ENCODE measurements around the gene UNC45B. TPM values are rescaled to one million over a fixed set of nuclear protein-coding genes. Genes with fewer than 3 reads are reported as not detected.

The UNC45B gene
- total RNA-seq, 4 donors from 2014 or later = 0.14 TPM; not detected in 3

DNA sequence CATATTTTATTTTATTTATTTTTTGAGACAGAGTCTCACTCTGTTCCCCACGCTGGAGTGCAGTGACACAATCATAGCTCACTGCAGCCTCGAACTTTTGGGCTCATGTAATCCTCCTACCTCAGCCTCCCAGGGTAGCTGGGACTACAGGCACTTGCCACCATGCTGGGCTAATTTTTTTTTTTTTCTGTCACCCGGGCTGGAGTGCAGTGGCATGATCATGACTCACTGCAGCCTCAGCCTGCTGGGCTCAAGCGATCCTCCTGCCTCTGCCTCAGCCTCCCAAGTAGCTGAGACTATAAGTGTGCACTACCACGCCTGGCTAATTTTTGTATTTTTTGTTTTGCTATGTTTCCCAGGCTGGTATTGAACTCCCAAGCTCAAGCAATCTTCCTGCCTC lies 17.1 kb downstream of the UNC45B start:
- TF ChIP-seq, protein P1, sequence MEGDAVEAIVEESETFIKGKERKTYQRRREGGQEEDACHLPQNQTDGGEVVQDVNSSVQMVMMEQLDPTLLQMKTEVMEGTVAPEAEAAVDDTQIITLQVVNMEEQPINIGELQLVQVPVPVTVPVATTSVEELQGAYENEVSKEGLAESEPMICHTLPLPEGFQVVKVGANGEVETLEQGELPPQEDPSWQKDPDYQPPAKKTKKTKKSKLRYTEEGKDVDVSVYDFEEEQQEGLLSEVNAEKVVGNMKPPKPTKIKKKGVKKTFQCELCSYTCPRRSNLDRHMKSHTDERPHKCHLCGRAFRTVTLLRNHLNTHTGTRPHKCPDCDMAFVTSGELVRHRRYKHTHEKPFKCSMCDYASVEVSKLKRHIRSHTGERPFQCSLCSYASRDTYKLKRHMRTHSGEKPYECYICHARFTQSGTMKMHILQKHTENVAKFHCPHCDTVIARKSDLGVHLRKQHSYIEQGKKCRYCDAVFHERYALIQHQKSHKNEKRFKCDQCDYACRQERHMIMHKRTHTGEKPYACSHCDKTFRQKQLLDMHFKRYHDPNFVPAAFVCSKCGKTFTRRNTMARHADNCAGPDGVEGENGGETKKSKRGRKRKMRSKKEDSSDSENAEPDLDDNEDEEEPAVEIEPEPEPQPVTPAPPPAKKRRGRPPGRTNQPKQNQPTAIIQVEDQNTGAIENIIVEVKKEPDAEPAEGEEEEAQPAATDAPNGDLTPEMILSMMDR (IDR thresholded peaks at IDR 0.05) = no peak
- no peak for TF ChIP-seq POLR2A (IDR thresholded peaks at IDR 0.05)
- TF ChIP-seq POLR2AphosphoS5 (IDR thresholded peaks at IDR 0.05) = no peak
- TF ChIP-seq EP300 (IDR thresholded peaks at IDR 0.05; ENCODE audit: low read depth) = no peak
- no peaks in the 10 kb centered on the region for H3K4me1 ChIP-seq
- no peaks in the 10 kb centered on the region for H3K27me3 ChIP-seq
- no peak overlapping the region for H3K27ac ChIP-seq
- H3K9me3 ChIP-seq = no peaks in the 10 kb centered on the region
- H3K36me3 ChIP-seq = no peaks in the 10 kb centered on the region
- DNase-seq = no peak
- WGBS, 2 donors (ENCODE audit: low coverage in 1 of 2) = 73 to 80% methylated on average over 1 to 5 of the region's 5 CpGs
- intact Hi-C loops (cut with DNase I; ENCODE audit: low total_unique reads) (no loop called here), in situ Hi-C loops (cut with MboI; ENCODE audit: low pct_ligation_motif_present in 1 of 4, low pct_unique_long_range_greater_than_20kb in 1 of 4, low sequenced_read_pairs in 3 of 4) (loop anchor here in 3 of 4 donors (10.0 to 25.0 kb wide), 3 partner anchors 370 to 573 kb away; partner anchors contain the start of genes SLFN12L (in 3 of the 3) and RASL10B (in 1 of the 3))
- H3K4me3 ChIP-seq = no peak overlapping the region

DNA sequence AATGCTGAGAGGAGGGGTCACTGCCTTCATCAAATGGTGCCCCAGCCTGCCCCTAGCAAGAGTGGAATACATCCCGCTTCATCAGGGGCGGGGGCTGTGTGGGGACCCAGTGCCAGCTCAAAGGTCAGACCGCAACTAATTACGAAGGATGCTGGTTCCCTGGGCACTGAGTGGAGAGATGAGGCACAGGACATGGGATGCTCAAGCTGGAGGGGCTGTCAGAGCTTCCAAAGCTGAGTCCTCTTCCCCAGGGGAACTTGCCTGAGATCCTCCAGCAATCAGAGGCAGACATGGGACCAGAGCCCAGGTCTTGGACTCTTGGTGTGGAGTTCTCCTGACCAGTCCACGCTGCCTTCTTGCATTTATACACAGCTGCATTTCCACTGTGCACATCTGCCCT lies 18.9 kb downstream of the UNC45B start:
- H3K27ac ChIP-seq = no peak overlapping the region
- H3K9me3 ChIP-seq = no peaks in the 10 kb centered on the region
- WGBS, 2 donors (ENCODE audit: low coverage in 1 of 2) = 47% methylated on average over 5 of the region's 5 CpGs; no CpG with 5 or more reads in 1 of the 2 donors
- no peaks in the 10 kb centered on the region for H3K36me3 ChIP-seq
- H3K4me3 ChIP-seq = no peak overlapping the region
- H3K4me1 ChIP-seq = no peaks in the 10 kb centered on the region
- DNase-seq = no peak
- intact Hi-C loops (cut with DNase I; ENCODE audit: low total_unique reads) = no loop called here
- in situ Hi-C loops (cut with MboI; ENCODE audit: low pct_ligation_motif_present in 1 of 4, low pct_unique_long_range_greater_than_20kb in 1 of 4, low sequenced_read_pairs in 3 of 4) = loop anchor here in 3 of 4 donors (10.0 to 25.0 kb wide), 3 partner anchors 368 to 571 kb away; partner anchors contain the start of genes SLFN12L (in 3 of the 3) and RASL10B (in 1 of the 3)
- TF ChIP-seq POLR2A (IDR thresholded peaks at IDR 0.05) (no peak), POLR2AphosphoS5 (IDR thresholded peaks at IDR 0.05) (no peak), EP300 (IDR thresholded peaks at IDR 0.05; ENCODE audit: low read depth) (no peak)
- TF ChIP-seq, protein P1 (IDR thresholded peaks at IDR 0.05) = no peak
- H3K27me3 ChIP-seq = no peaks in the 10 kb centered on the region

DNA sequence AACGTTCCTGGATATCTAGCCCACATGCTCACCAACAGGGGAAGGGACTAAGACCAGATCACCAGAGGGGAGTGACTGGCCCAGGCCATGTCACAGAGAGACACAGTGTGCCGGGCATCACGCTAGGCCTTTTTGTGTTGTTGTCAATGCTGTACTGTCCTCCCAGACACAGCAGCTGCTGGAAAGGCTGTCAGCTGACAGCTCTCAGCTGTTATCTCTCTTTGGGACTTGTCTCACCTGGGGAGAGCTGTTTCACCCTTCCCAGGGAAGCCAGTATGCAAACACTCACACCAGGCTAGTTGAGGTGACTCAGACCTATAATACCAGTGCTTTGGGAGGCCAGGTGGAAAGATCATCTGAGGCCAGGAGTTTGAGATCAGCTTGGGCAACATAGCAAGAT lies 19.4 kb downstream of the UNC45B start:
- intact Hi-C loops (cut with DNase I; ENCODE audit: low total_unique reads) (no loop called here), in situ Hi-C loops (cut with MboI; ENCODE audit: low pct_ligation_motif_present in 1 of 4, low pct_unique_long_range_greater_than_20kb in 1 of 4, low sequenced_read_pairs in 3 of 4) (loop anchor here in 3 of 4 donors (10.0 to 25.0 kb wide), 3 partner anchors 368 to 570 kb away; partner anchors contain the start of genes SLFN12L (in 3 of the 3) and RASL10B (in 1 of the 3))
- Histone ChIP-seq H3K4me1 (no peaks in the 10 kb centered on the region), H3K36me3 (no peaks in the 10 kb centered on the region), H3K27ac (no peak overlapping the region), H3K27me3 (no peaks in the 10 kb centered on the region), H3K4me3 (no peak overlapping the region), H3K9me3 (no peaks in the 10 kb centered on the region)
- DNase-seq = no peak
- 49% methylated on average over 3 of the region's 3 CpGs; no CpG with 5 or more reads in 1 of the 2 donors for WGBS, 2 donors (ENCODE audit: low coverage in 1 of 2)
- TF ChIP-seq POLR2AphosphoS5 (IDR thresholded peaks at IDR 0.05) = no peak

DNA sequence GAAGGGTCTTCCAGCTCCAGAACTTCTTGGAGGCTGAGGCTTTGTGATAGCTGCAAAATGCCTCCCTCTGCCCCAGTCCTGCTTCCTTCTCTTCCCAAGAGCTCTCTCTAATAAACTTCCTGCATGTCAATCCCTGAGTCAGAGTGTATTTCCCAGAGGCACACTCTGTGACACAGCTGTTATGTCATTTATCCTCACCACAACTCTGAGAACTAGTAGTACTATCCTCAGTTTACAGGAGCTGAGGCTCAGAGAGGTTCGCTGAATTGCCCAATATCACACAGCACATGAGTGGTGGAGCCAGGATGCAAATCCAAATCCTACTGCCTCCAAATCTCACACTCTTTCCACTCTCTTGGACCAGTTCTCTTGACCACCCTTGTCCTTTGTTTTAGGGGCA lies 20.0 kb downstream of the UNC45B start:
- Histone ChIP-seq H3K27ac (no peak overlapping the region), H3K9me3 (no peaks in the 10 kb centered on the region), H3K4me3 (no peak overlapping the region), H3K27me3 (no peaks in the 10 kb centered on the region), H3K36me3 (no peaks in the 10 kb centered on the region), H3K4me1 (no peaks in the 10 kb centered on the region)
- no peak for DNase-seq
- in situ Hi-C loops (cut with MboI; ENCODE audit: low pct_ligation_motif_present in 1 of 4, low pct_unique_long_range_greater_than_20kb in 1 of 4, low sequenced_read_pairs in 3 of 4) = loop anchor here in 3 of 4 donors (10.0 to 25.0 kb wide), 3 partner anchors 367 to 570 kb away; partner anchors contain the start of genes SLFN12L (in 3 of the 3) and RASL10B (in 1 of the 3)
- TF ChIP-seq POLR2A (IDR thresholded peaks at IDR 0.05) (no peak), POLR2AphosphoS5 (IDR thresholded peaks at IDR 0.05) (no peak), EP300 (IDR thresholded peaks at IDR 0.05; ENCODE audit: low read depth) (no peak)
- TF ChIP-seq, protein P1 (IDR thresholded peaks at IDR 0.05) = no peak
- intact Hi-C loops (cut with DNase I; ENCODE audit: low total_unique reads) = no loop called here
- WGBS, 2 donors (ENCODE audit: low coverage in 1 of 2) = 85% methylated on average over 1 of the region's 1 CpG; no CpG with 5 or more reads in 1 of the 2 donors
